Neural cell (in vitro differentiated cells): ENCODE measurements around the gene RIPOR2. TPM values are rescaled to one million over a fixed set of nuclear protein-coding genes. Genes with fewer than 3 reads are reported as not detected.

Source experiments
- H2AFZ ChIP-seq: fragments of 200-600, 300-800 bp; sonication (generic), shearing (Covaris generic); 2 replicates; pipeline ENCODE4 v1.6.0; 2014; ENCODE audit warnings: low read depth, mild to moderate bottlenecking, antibody characterized with exemption, low read length, moderate library complexity
- H3F3A ChIP-seq: fragments of 200-600 bp; shearing (Covaris generic); 2 replicates; pipeline ENCODE4 v1.6.1; 2016; ENCODE audit warnings: mild to moderate bottlenecking, moderate library complexity, mixed read lengths, antibody characterized with exemption, low read length; ENCODE audit not compliant: insufficient read depth, poor library complexity, severe bottlenecking
- H3K27ac ChIP-seq: fragments of 200-600, 300-800 bp; sonication (generic), shearing (Covaris generic); 2 replicates; pipeline ENCODE4 v1.5.1; 2014; ENCODE audit warnings: mild to moderate bottlenecking, low read length, moderate library complexity
- H3K27me3 ChIP-seq: fragments of 300-800, 200-600 bp; sonication (generic), shearing (Covaris generic); 2 replicates; pipeline ENCODE4 v1.6.0; 2014; ENCODE audit warnings: mild to moderate bottlenecking, low read depth, low read length, moderate library complexity; ENCODE audit not compliant: insufficient read depth
- H3K36me3 ChIP-seq: fragments of 300-800, 200-600 bp; sonication (generic), shearing (Covaris generic); 2 replicates; pipeline ENCODE4 v1.5.1; 2014; ENCODE audit warnings: mild to moderate bottlenecking, antibody characterized with exemption, low read length, moderate library complexity; ENCODE audit not compliant: insufficient read depth
- H3K4me2 ChIP-seq: fragments of 300-800, 200-600 bp; sonication (generic), shearing (Covaris generic); 2 replicates; pipeline ENCODE4 v1.6.0; 2014; ENCODE audit warnings: mild to moderate bottlenecking, low read length
- H3K4me3 ChIP-seq: fragments of 300-800, 200-600 bp; sonication (generic), shearing (Covaris generic); 2 replicates; pipeline ENCODE4 v1.5.1; 2014; ENCODE audit warnings: mild to moderate bottlenecking, low read length, moderate library complexity
- H3K79me2 ChIP-seq: fragments of 200-600 bp; shearing (Covaris generic); replicated peaks from 2 replicates; pipeline ENCODE4 v1.6.0; 2014; ENCODE audit warnings: mild to moderate bottlenecking, low read length, moderate library complexity; ENCODE audit not compliant: insufficient read depth
- H3K9ac ChIP-seq: fragments of 300-800, 200-600 bp; sonication (generic), shearing (Covaris generic); 2 replicates; pipeline ENCODE4 v1.6.1; 2016; ENCODE audit warnings: mild to moderate bottlenecking, low read length, mixed read lengths
- H3K9me2 ChIP-seq: fragments of 200-600 bp; shearing (Covaris generic); 2 replicates; pipeline ENCODE4 v1.6.1; 2016; ENCODE audit warnings: mild to moderate bottlenecking, low read length, mixed read lengths; ENCODE audit not compliant: insufficient read depth
- H3K9me3 ChIP-seq: fragments of 200-600, 300-800 bp; sonication (generic), shearing (Covaris generic); 2 replicates; pipeline ENCODE4 v1.6.1; 2016; ENCODE audit warnings: mild to moderate bottlenecking, mixed run types, low read length, moderate library complexity, mixed read lengths
- H4K20me1 ChIP-seq: fragments of 200-600 bp; shearing (Covaris generic); 2 replicates; pipeline ENCODE4 v1.6.1; 2016; ENCODE audit warnings: mild to moderate bottlenecking, mixed run types; ENCODE audit not compliant: insufficient read depth
- EP300 ChIP-seq: fragments of 450-650 bp; conservative IDR thresholded peaks from 2 replicates; pipeline ENCODE4 v1.6.1; 2014; ENCODE audit warnings: antibody characterized with exemption, mild to moderate bottlenecking, moderate library complexity; ENCODE audit not compliant: poor library complexity, severe bottlenecking
- EZH2 ChIP-seq: fragments of 200-600, 300-800 bp; shearing (Covaris generic), sonication (generic); IDR thresholded peaks from 2 replicates; pipeline ENCODE4 v1.6.1; 2014; ENCODE audit warnings: antibody characterized with exemption, low read length, borderline replicate concordance, mild to moderate bottlenecking; ENCODE audit not compliant: insufficient read depth, poor library complexity, severe bottlenecking
- MXI1 ChIP-seq: fragments of 450-650 bp; conservative IDR thresholded peaks from 2 replicates; pipeline ENCODE4 v1.6.1; 2014; ENCODE audit warnings: antibody characterized with exemption, mild to moderate bottlenecking; ENCODE audit not compliant: poor library complexity, severe bottlenecking
- POLR2AphosphoS5 ChIP-seq: IDR thresholded peaks from 2 replicates; pipeline ENCODE4 v1.6.1; 2012
- RAD21 ChIP-seq: fragments of 450-650 bp; conservative IDR thresholded peaks from 2 replicates; pipeline ENCODE4 v1.6.1; 2014; ENCODE audit warnings: antibody characterized with exemption, mild to moderate bottlenecking, moderate library complexity
- SMC3 ChIP-seq: fragments of 450-650 bp; conservative IDR thresholded peaks from 2 replicates; pipeline ENCODE4 v1.6.1; 2014; ENCODE audit warnings: antibody characterized with exemption, mild to moderate bottlenecking, moderate library complexity; ENCODE audit not compliant: poor library complexity
- TAF1 ChIP-seq: IDR thresholded peaks from 2 replicates; pipeline ENCODE4 v1.6.1; 2012; ENCODE audit warnings: low read depth
- polyA plus RNA-seq: library from polyadenylated mRNA; depleted of rRNA; stranded (reverse); fragments of >200 nt; gene quantifications from 2 replicates; pipeline ENCODE4 v1.2.3, GENCODE V29; 2014
- TF ChIP-seq, protein P1 (sequence below): fragments of 450-650 bp; IDR thresholded peaks from 2 replicates; pipeline ENCODE4 v1.5.1; 2014; ENCODE audit warnings: antibody characterized with exemption, mild to moderate bottlenecking, moderate library complexity; ENCODE audit not compliant: poor library complexity, severe bottlenecking
- TF ChIP-seq, protein P2 (sequence below): IDR thresholded peaks from 2 replicates; pipeline ENCODE4 v1.6.1; 2012; ENCODE audit warnings: borderline replicate concordance

RIPOR2 gene
- polyA plus RNA-seq, 1 donor from 2014 or later, result 83.8 TPM

DNA sequence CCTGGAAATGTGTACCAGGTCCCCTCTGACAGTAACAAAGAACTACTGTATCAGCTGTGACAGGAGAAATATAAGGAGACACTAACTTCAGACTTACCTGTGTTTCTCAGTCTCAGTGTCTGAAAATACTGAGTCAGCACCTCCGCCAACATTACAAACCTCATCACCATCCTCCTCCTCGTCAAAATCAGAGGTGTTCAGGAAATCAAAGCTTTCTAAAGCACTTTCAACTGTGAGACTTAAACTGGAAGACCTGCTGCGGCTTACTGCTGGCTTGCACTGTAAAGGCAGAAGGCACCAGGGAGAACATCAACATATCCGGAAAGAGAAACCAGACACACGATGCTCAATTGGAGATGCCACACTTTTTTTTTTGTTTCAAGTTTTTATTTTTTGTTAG lies 96.8 kb downstream of the RIPOR2 start:
- Histone ChIP-seq H3F3A (no peaks in the 10 kb centered on the region), H2AFZ (no peak overlapping the region), H3K27me3 (no peaks in the 10 kb centered on the region), H4K20me1 (no peaks in the 10 kb centered on the region), H3K79me2 (no peaks in the 10 kb centered on the region), H3K4me2 (no peak overlapping the region), H3K9me2 (no peaks in the 10 kb centered on the region), H3K27ac (no peak overlapping the region), H3K9me3 (no peaks in the 10 kb centered on the region), H3K36me3 (peaks cover 11% of the 10 kb centered on the region), H3K4me3 (no peak overlapping the region), H3K9ac (no peak overlapping the region)
- no peak for TF ChIP-seq MXI1
- no peak for TF ChIP-seq SMC3
- TF ChIP-seq TAF1, result no peak
- TF ChIP-seq POLR2AphosphoS5, result no peak
- TF ChIP-seq, protein P1, sequence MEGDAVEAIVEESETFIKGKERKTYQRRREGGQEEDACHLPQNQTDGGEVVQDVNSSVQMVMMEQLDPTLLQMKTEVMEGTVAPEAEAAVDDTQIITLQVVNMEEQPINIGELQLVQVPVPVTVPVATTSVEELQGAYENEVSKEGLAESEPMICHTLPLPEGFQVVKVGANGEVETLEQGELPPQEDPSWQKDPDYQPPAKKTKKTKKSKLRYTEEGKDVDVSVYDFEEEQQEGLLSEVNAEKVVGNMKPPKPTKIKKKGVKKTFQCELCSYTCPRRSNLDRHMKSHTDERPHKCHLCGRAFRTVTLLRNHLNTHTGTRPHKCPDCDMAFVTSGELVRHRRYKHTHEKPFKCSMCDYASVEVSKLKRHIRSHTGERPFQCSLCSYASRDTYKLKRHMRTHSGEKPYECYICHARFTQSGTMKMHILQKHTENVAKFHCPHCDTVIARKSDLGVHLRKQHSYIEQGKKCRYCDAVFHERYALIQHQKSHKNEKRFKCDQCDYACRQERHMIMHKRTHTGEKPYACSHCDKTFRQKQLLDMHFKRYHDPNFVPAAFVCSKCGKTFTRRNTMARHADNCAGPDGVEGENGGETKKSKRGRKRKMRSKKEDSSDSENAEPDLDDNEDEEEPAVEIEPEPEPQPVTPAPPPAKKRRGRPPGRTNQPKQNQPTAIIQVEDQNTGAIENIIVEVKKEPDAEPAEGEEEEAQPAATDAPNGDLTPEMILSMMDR, result no peak
- TF ChIP-seq EZH2, result no peak
- TF ChIP-seq RAD21, result no peak
- TF ChIP-seq EP300, result no peak
- TF ChIP-seq, protein P2, sequence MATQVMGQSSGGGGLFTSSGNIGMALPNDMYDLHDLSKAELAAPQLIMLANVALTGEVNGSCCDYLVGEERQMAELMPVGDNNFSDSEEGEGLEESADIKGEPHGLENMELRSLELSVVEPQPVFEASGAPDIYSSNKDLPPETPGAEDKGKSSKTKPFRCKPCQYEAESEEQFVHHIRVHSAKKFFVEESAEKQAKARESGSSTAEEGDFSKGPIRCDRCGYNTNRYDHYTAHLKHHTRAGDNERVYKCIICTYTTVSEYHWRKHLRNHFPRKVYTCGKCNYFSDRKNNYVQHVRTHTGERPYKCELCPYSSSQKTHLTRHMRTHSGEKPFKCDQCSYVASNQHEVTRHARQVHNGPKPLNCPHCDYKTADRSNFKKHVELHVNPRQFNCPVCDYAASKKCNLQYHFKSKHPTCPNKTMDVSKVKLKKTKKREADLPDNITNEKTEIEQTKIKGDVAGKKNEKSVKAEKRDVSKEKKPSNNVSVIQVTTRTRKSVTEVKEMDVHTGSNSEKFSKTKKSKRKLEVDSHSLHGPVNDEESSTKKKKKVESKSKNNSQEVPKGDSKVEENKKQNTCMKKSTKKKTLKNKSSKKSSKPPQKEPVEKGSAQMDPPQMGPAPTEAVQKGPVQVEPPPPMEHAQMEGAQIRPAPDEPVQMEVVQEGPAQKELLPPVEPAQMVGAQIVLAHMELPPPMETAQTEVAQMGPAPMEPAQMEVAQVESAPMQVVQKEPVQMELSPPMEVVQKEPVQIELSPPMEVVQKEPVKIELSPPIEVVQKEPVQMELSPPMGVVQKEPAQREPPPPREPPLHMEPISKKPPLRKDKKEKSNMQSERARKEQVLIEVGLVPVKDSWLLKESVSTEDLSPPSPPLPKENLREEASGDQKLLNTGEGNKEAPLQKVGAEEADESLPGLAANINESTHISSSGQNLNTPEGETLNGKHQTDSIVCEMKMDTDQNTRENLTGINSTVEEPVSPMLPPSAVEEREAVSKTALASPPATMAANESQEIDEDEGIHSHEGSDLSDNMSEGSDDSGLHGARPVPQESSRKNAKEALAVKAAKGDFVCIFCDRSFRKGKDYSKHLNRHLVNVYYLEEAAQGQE, result no peak

DNA sequence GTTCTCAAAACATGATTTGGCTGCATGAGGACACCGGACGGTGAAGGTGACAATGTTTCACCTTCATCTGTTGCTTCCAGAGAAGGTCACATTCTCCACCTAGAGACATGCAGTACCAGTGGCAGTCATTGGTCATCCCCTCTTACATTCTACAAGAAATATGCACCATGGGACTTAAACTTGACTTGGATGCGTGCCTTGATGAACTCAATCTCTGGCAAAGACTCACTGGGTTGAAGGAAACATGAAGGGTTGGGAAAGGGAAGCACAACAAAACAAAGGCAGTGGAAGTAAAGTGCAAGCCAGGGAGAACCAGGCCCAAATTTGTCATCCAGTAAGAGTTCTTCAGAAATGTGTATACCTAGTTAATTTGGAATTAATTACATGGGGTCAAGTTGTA lies 97.7 kb downstream of the RIPOR2 start:
- Histone ChIP-seq H3K4me2 (no peak overlapping the region), H3K9me3 (no peaks in the 10 kb centered on the region), H4K20me1 (no peaks in the 10 kb centered on the region), H3K27ac (no peak overlapping the region), H3K9ac (no peak overlapping the region), H2AFZ (no peak overlapping the region), H3K79me2 (no peaks in the 10 kb centered on the region), H3K27me3 (no peaks in the 10 kb centered on the region), H3K9me2 (no peaks in the 10 kb centered on the region), H3K36me3 (peaks cover 9% of the 10 kb centered on the region), H3K4me3 (no peak overlapping the region), H3F3A (no peaks in the 10 kb centered on the region)
- TF ChIP-seq SMC3, result no peak
- no peak for TF ChIP-seq EP300
- TF ChIP-seq, protein P1, result no peak
- TF ChIP-seq, protein P2, result no peak
